ENCODE measurements around the gene TENT4B.

Gene TENT4B

GRCh38 chr16:50268352-50268751 lies 115.2 kb downstream of the TENT4B start:
- no peak overlapping the region for H3K4me3 Mint-ChIP-seq
- no peaks in the 10 kb centered on the region for H3K36me3 Mint-ChIP-seq (ENCODE audit: low read depth)
- peaks cover 20% of the 10 kb centered on the region for H3K4me1 Mint-ChIP-seq
- no peaks in the 10 kb centered on the region for H3K9me3 Mint-ChIP-seq
- no peaks in the 10 kb centered on the region for H3K27me3 Mint-ChIP-seq (ENCODE audit: low read depth)
- TF ChIP-seq CTCF (IDR thresholded peaks at IDR 0.05; ENCODE audit: unreplicated experiment in 3 of 3) = no peak
- H3K27ac Mint-ChIP-seq = peak overlapping the region in 1 of 3 experiments; percentile 15

GRCh38 chr16:50269061-50269705 lies 116.1 kb downstream of the TENT4B start:
- H3K36me3 Mint-ChIP-seq (ENCODE audit: low read depth) = no peaks in the 10 kb centered on the region
- no peak overlapping the region for H3K4me3 Mint-ChIP-seq

GRCh38 chr16:50269769-50270509 lies 116.8 kb downstream of the TENT4B start:
- Mint-ChIP-seq H3K4me1 (peaks cover 14% of the 10 kb centered on the region), H3K27me3 (ENCODE audit: low read depth) (peaks cover 4% of the 10 kb centered on the region), H3K36me3 (ENCODE audit: low read depth) (no peaks in the 10 kb centered on the region), H3K27ac (no peak overlapping the region), H3K9me3 (no peaks in the 10 kb centered on the region), H3K4me3 (no peak overlapping the region)
- no peak for TF ChIP-seq CTCF (IDR thresholded peaks at IDR 0.05; ENCODE audit: unreplicated experiment in 3 of 3)

More at GRCh38 chr16:50269061-50269705, 116.1 kb downstream of the TENT4B start:
- Mint-ChIP-seq H3K27me3 (ENCODE audit: low read depth) (peaks cover 4% of the 10 kb centered on the region), H3K9me3 (no peaks in the 10 kb centered on the region), H3K27ac (no peak overlapping the region), H3K4me1 (peaks cover 19% of the 10 kb centered on the region)
- no peak for TF ChIP-seq CTCF (IDR thresholded peaks at IDR 0.05; ENCODE audit: unreplicated experiment in 3 of 3)

- Mint-ChIP-seq H3K4me3 (no peak overlapping the region), H3K27me3 (ENCODE audit: low read depth) (peaks cover 4% of the 10 kb centered on the region), H3K9me3 (no peaks in the 10 kb centered on the region), H3K36me3 (ENCODE audit: low read depth) (no peaks in the 10 kb centered on the region), H3K4me1 (peaks cover 8% of the 10 kb centered on the region), H3K27ac (no peak overlapping the region)
- no peak for TF ChIP-seq CTCF (IDR thresholded peaks at IDR 0.05; ENCODE audit: unreplicated experiment in 3 of 3)
Observed at GRCh38 chr16:50270510-50271147, 117.5 kb downstream of the TENT4B start.

- no peak for TF ChIP-seq CTCF (IDR thresholded peaks at IDR 0.05; ENCODE audit: unreplicated experiment in 3 of 3)
- Mint-ChIP-seq H3K9me3 (no peaks in the 10 kb centered on the region), H3K4me1 (peaks cover 7% of the 10 kb centered on the region), H3K27me3 (ENCODE audit: low read depth) (peaks cover 4% of the 10 kb centered on the region), H3K4me3 (no peak overlapping the region), H3K36me3 (ENCODE audit: low read depth) (no peaks in the 10 kb centered on the region), H3K27ac (no peak overlapping the region)
Observed at GRCh38 chr16:50271148-50272041, 118.3 kb downstream of the TENT4B start.
